ENCODE measurements around the gene KANK4. TPM values are rescaled to one million over a fixed set of nuclear protein-coding genes. Genes with fewer than 3 reads are reported as not detected.

Gene KANK4
- total RNA-seq, 2 donors from 2014 or later = 0.46 to 0.70 TPM

- Histone ChIP-seq H3K36me3 (ENCODE audit: control insufficient read depth, insufficient read depth, low read length) (no peaks in the 10 kb centered on the region), H3K27ac (ENCODE audit: low read depth, low read length) (no peak overlapping the region), H3K9ac (ENCODE audit: extremely low read depth, low read length, poor library complexity, severe bottlenecking) (no peak overlapping the region), H3K4me3 (ENCODE audit: low read length) (no peak overlapping the region), H3K4me1 (ENCODE audit: control insufficient read depth, insufficient read depth, low read length) (no peaks in the 10 kb centered on the region), H3K27me3 (ENCODE audit: control insufficient read depth, insufficient read depth, low read length, poor library complexity, severe bottlenecking) (peaks cover 76% of the 10 kb centered on the region), H3K9me3 (ENCODE audit: control insufficient read depth, low read length) (no peaks in the 10 kb centered on the region)
- no peak for TF ChIP-seq CTCF (conservative IDR thresholded peaks at IDR 0.05)
- no peak overlapping the region for H3K4me3 Mint-ChIP-seq
- H3K36me3 Mint-ChIP-seq (ENCODE audit: low read depth) = no peaks in the 10 kb centered on the region
- H3K9me3 Mint-ChIP-seq = no peaks in the 10 kb centered on the region
- no peak overlapping the region for H3K27ac Mint-ChIP-seq
- 86 to 100% methylated on average over 5 to 9 of the region's 9 CpGs for WGBS, 2 experiments (ENCODE audit: insufficient coverage in 1 of 2, insufficient read length in 1 of 2)
- DNase-seq = peak; percentile 27
- H3K4me1 Mint-ChIP-seq = peaks cover 3% of the 10 kb centered on the region
- H3K27me3 Mint-ChIP-seq (ENCODE audit: insufficient read depth) = peaks cover 64% of the 10 kb centered on the region
Observed at GRCh38 chr1:62317021-62317768, 2.0 kb downstream of the KANK4 start.

- no peak for TF ChIP-seq CTCF (conservative IDR thresholded peaks at IDR 0.05)
- Mint-ChIP-seq H3K36me3 (ENCODE audit: low read depth) (no peaks in the 10 kb centered on the region), H3K27ac (no peak overlapping the region), H3K4me3 (no peak overlapping the region), H3K9me3 (no peaks in the 10 kb centered on the region), H3K27me3 (ENCODE audit: insufficient read depth) (peaks cover 61% of the 10 kb centered on the region), H3K4me1 (peaks cover 7% of the 10 kb centered on the region)
- Histone ChIP-seq H3K4me1 (ENCODE audit: control insufficient read depth, insufficient read depth, low read length) (no peaks in the 10 kb centered on the region), H3K36me3 (ENCODE audit: control insufficient read depth, insufficient read depth, low read length) (no peaks in the 10 kb centered on the region), H3K27me3 (ENCODE audit: control insufficient read depth, insufficient read depth, low read length, poor library complexity, severe bottlenecking) (peaks cover 73% of the 10 kb centered on the region), H3K4me3 (ENCODE audit: low read length) (no peak overlapping the region), H3K9me3 (ENCODE audit: control insufficient read depth, low read length) (no peaks in the 10 kb centered on the region), H3K9ac (ENCODE audit: extremely low read depth, low read length, poor library complexity, severe bottlenecking) (no peak overlapping the region), H3K27ac (ENCODE audit: low read depth, low read length) (no peak overlapping the region)
- 86 to 93% methylated on average over 2 to 3 of the region's 3 CpGs for WGBS, 2 experiments (ENCODE audit: insufficient coverage in 1 of 2, insufficient read length in 1 of 2)
- DNase-seq = no peak
Observed at GRCh38 chr1:62316135-62316534, 3.1 kb downstream of the KANK4 start.

GRCh38 chr1:62315387-62315786 is 3.8 kb downstream of the KANK4 start:
- Mint-ChIP-seq H3K4me1 (peaks cover 8% of the 10 kb centered on the region), H3K27me3 (ENCODE audit: insufficient read depth) (peaks cover 56% of the 10 kb centered on the region), H3K36me3 (ENCODE audit: low read depth) (no peaks in the 10 kb centered on the region), H3K9me3 (no peaks in the 10 kb centered on the region), H3K4me3 (no peak overlapping the region), H3K27ac (no peak overlapping the region)
- peaks cover 66% of the 10 kb centered on the region for H3K27me3 ChIP-seq (ENCODE audit: control insufficient read depth, insufficient read depth, low read length, poor library complexity, severe bottlenecking)
- no peaks in the 10 kb centered on the region for H3K36me3 ChIP-seq (ENCODE audit: control insufficient read depth, insufficient read depth, low read length)
- TF ChIP-seq CTCF (conservative IDR thresholded peaks at IDR 0.05) = no peak
- no peak overlapping the region for H3K27ac ChIP-seq (ENCODE audit: low read depth, low read length)
- H3K9me3 ChIP-seq (ENCODE audit: control insufficient read depth, low read length) = no peaks in the 10 kb centered on the region
- WGBS, 2 experiments (ENCODE audit: insufficient coverage in 1 of 2, insufficient read length in 1 of 2) = 86 to 93% methylated on average over 4 to 5 of the region's 5 CpGs
- no peak overlapping the region for H3K9ac ChIP-seq (ENCODE audit: extremely low read depth, low read length, poor library complexity, severe bottlenecking)
- no peak for DNase-seq
- no peaks in the 10 kb centered on the region for H3K4me1 ChIP-seq (ENCODE audit: control insufficient read depth, insufficient read depth, low read length)
- no peak overlapping the region for H3K4me3 ChIP-seq (ENCODE audit: low read length)

All from endodermal cell (in vitro differentiated cells).